HCT116 (cell line): ENCODE data around the gene ARHGEF6. TPM values are rescaled to one million over a fixed set of nuclear protein-coding genes. Genes with fewer than 3 reads are reported as not detected.

Source experiments
- ATAC-seq: fragments of 200-7000 bp; cut with Tn5 transposase; 2 replicates; pipeline ENCODE4 v1.9.1; 2020; ENCODE audit warnings: mild to moderate bottlenecking, moderate library complexity
- BruUV-seq: library from RNA; stranded (reverse); fragments of 400-500 nt; replicated peaks from 2 replicates; lab custom pipeline; 2021; lab: Mats Ljungman, UMichigan
- CTCF ChIA-PET: fragments of 300-600 bp; sonication (Branson Sonifier 250); formaldehyde crosslinking; loops from one replicate; lab custom pipeline; 2021; ENCODE audit warnings: antibody characterized with exemption; lab: Charles Lee
- POLR2A ChIA-PET: fragments of 300-600, 350-600 bp; sonication (Branson Sonifier 250); formaldehyde crosslinking; loops from one replicate; lab custom pipeline; 2021; ENCODE audit warnings: antibody characterized with exemption; lab: Charles Lee
- RAD21 ChIA-PET, 2 experiments: fragments of 300-600 bp; sonication (Branson Sonifier 250); formaldehyde crosslinking; loops; one replicate each; lab custom pipeline; 2023; ENCODE audit warnings: low total read pairs in 2 of 2; ENCODE audit not compliant: uncharacterized antibody in 2 of 2, unreplicated experiment in 2 of 2, low non-redundant PET in 1 of 2; lab: Charles Lee
- DNase-seq: peaks from one replicate; pipeline ENCODE4 v3.0.0-alpha.2; 2010; ENCODE audit warnings: low read depth, low spot score
- H2AFZ ChIP-seq: fragments of 200-600 bp; shearing (Covaris generic), sonication (generic); 2 replicates; pipeline ENCODE4 v1.6.1; 2017; ENCODE audit warnings: low read depth, mixed run types, mixed read lengths, antibody characterized with exemption, low read length; ENCODE audit not compliant: poor library complexity, severe bottlenecking
- H3K27ac ChIP-seq: 2 replicates; pipeline ENCODE4 v1.5.1; 2012; ENCODE audit warnings: low read depth, low read length
- H3K27me3 ChIP-seq: fragments of 200-600 bp; sonication (generic); 2 replicates; pipeline ENCODE4 v1.6.1; 2016; ENCODE audit warnings: mixed run types, low read length, mixed read lengths; ENCODE audit not compliant: insufficient read depth
- H3K36me3 ChIP-seq, 2 experiments: fragments of 200-500 bp in 1 of 2; fragments of 200-600 bp in 1 of 2; sonication (Bioruptor generic) in 1 of 2; sonication (generic) in 1 of 2; 2 replicates each; pipeline versions ENCODE4 v1.5.1 to v1.6.1; 2014 to 2016; ENCODE audit warnings: low read length in 2 of 2, inconsistent platforms in 1 of 2, mixed read lengths in 1 of 2, mixed run types in 1 of 2; ENCODE audit not compliant: insufficient read depth in 2 of 2, control insufficient read depth in 1 of 2
- H3K4me1 ChIP-seq, 2 experiments: fragments of 200-600 bp in 1 of 2; sonication (generic) in 1 of 2; 2 replicates each; pipeline versions ENCODE4 v1.5.1 to v1.6.1; 2012 to 2017; ENCODE audit warnings: low read length in 2 of 2, inconsistent platforms in 1 of 2, mild to moderate bottlenecking in 1 of 2, mixed read lengths in 1 of 2, mixed run types in 1 of 2, moderate library complexity in 1 of 2; ENCODE audit not compliant: insufficient read depth in 2 of 2, control insufficient read depth in 1 of 2
- H3K4me2 ChIP-seq: fragments of 200-600 bp; sonication (generic); 2 replicates; pipeline ENCODE4 v1.6.1; 2017; ENCODE audit warnings: mixed run types, low read length, mixed read lengths
- H3K4me3 ChIP-seq, 2 experiments: fragments of 200-600 bp in 1 of 2; sonication (generic) in 1 of 2; replicated peaks in 1 of 2; 2 replicates each; pipeline ENCODE4 v1.5.1; 2011 to 2016; ENCODE audit warnings: low read length in 2 of 2, control low read depth in 1 of 2, low read depth in 1 of 2, mild to moderate bottlenecking in 1 of 2, mixed read lengths in 1 of 2, mixed run types in 1 of 2
- H3K79me2 ChIP-seq: fragments of 200-600 bp; sonication (generic); 2 replicates; pipeline ENCODE4 v1.6.1; 2017; ENCODE audit warnings: mild to moderate bottlenecking, mixed run types, low read length, moderate library complexity, mixed read lengths; ENCODE audit not compliant: insufficient read depth
- H3K9ac ChIP-seq: fragments of 200-600 bp; sonication (generic); 2 replicates; pipeline ENCODE4 v1.6.1; 2016; ENCODE audit warnings: low read length, mixed read lengths
- H3K9me2 ChIP-seq: fragments of 200-600 bp; sonication (generic), shearing (Covaris generic); 2 replicates; pipeline ENCODE4 v1.6.1; 2017; ENCODE audit warnings: mixed run types, mild to moderate bottlenecking, moderate library complexity; ENCODE audit not compliant: insufficient read depth
- H3K9me3 ChIP-seq, 2 experiments: fragments of 200-500 bp in 1 of 2; fragments of 200-600 bp in 1 of 2; sonication (Bioruptor generic) in 1 of 2; sonication (generic) in 1 of 2; 2 replicates each; pipeline ENCODE4 v1.6.1; 2014 to 2017; ENCODE audit warnings: low read length in 2 of 2, mixed read lengths in 2 of 2, inconsistent platforms in 1 of 2, low read depth in 1 of 2, mild to moderate bottlenecking in 1 of 2, mixed run types in 1 of 2, moderate library complexity in 1 of 2; ENCODE audit not compliant: control insufficient read depth in 1 of 2, insufficient read depth in 1 of 2
- H4K20me1 ChIP-seq: fragments of 200-600 bp; sonication (generic), shearing (Covaris generic); 2 replicates; pipeline ENCODE4 v1.6.1; 2017; ENCODE audit warnings: mixed run types, mild to moderate bottlenecking, moderate library complexity; ENCODE audit not compliant: insufficient read depth
- CBX3 ChIP-seq: IDR thresholded peaks from 2 replicates; pipeline ENCODE4 v1.6.1; 2012; ENCODE audit warnings: low read depth
- CTCF ChIP-seq, 3 experiments: fragments of 200-600 bp in 1 of 3; sonication (generic) in 1 of 3; IDR thresholded peaks in 2 of 3; conservative IDR thresholded peaks in 1 of 3; 2 replicates each; pipeline ENCODE4 v1.5.1; 2012 to 2017; ENCODE audit warnings: low read depth in 2 of 3, low read length in 2 of 3, antibody characterized with exemption in 1 of 3, borderline replicate concordance in 1 of 3, control low read depth in 1 of 3, mild to moderate bottlenecking in 1 of 3, mixed read lengths in 1 of 3, mixed run types in 1 of 3, moderate library complexity in 1 of 3; ENCODE audit not compliant: insufficient read depth in 1 of 3
- ELF1 ChIP-seq: IDR thresholded peaks from 2 replicates; pipeline ENCODE4 v1.6.1; 2012; ENCODE audit warnings: low read depth, borderline replicate concordance
- EZH2 ChIP-seq: fragments of 200-600 bp; sonication (generic); IDR thresholded peaks from 2 replicates; pipeline ENCODE4 v1.6.1; 2017; ENCODE audit warnings: antibody characterized with exemption, mixed run types
- JUND ChIP-seq: IDR thresholded peaks from 2 replicates; pipeline ENCODE4 v1.6.1; 2012
- POLR2AphosphoS5 ChIP-seq: IDR thresholded peaks from 2 replicates; pipeline ENCODE4 v1.6.1; 2011; ENCODE audit warnings: mild to moderate bottlenecking, low read depth, low read length, moderate library complexity
- RAD21 ChIP-seq: IDR thresholded peaks from 2 replicates; pipeline ENCODE4 v1.6.1; 2012; ENCODE audit warnings: low read depth, mild to moderate bottlenecking
- SRF ChIP-seq: IDR thresholded peaks from 2 replicates; pipeline ENCODE4 v1.6.1; 2012; ENCODE audit warnings: low read depth
- TCF7L2 ChIP-seq: IDR thresholded peaks from 2 replicates; pipeline ENCODE4 v1.7.0; 2011; ENCODE audit warnings: borderline replicate concordance, inconsistent platforms; ENCODE audit not compliant: insufficient read depth, insufficient read length; ENCODE audit errors: extremely low read depth
- ZFX ChIP-seq: fragments of 450-650 bp; IDR thresholded peaks from 2 replicates; pipeline ENCODE4 v1.6.1; 2017
- intact Hi-C: fragments of 100-400 bp; cut with micrococcal nuclease; formaldehyde crosslinking; loops from 2 replicates; pipeline ENCODE4 v1.10.0; 2022
- total RNA-seq: library from RNA; stranded (reverse); gene quantifications from one replicate; pipeline ENCODE4 v1.2.1, GENCODE V29; 2021; ENCODE audit not compliant: unreplicated experiment

Gene ARHGEF6
- total RNA-seq, 1 experiment from 2014 or later = 1.9 TPM

GRCh38 chrX:136735601-136736000, 45.1 kb downstream of the ARHGEF6 start:
- POLR2A ChIA-PET = no interaction called here
- TF ChIP-seq JUND (no peak), RAD21 (no peak), CTCF (IDR thresholded peaks at IDR 0.05 in 2 of 3, conservative IDR thresholded peaks at IDR 0.05 in 1 of 3; ENCODE audit: borderline replicate concordance in 1 of 3, insufficient read depth in 1 of 3, low read depth in 2 of 3, low read length in 2 of 3) (no peak), POLR2AphosphoS5 (no peak), CBX3 (no peak), EZH2 (no peak), TCF7L2 (no peak), ELF1 (no peak)
- H3K4me3 ChIP-seq = no peak overlapping the region
- no peaks in the 10 kb centered on the region for H3K4me1 ChIP-seq
- RAD21 ChIA-PET = no interaction called here
- no peak for DNase-seq
- no peaks in the 10 kb centered on the region for H3K9me3 ChIP-seq
- no TSS peak for BruUV-seq
- no peak overlapping the region for H3K27ac ChIP-seq
- H3K4me2 ChIP-seq = no peak overlapping the region
- H3K36me3 ChIP-seq = no peaks in the 10 kb centered on the region
- no peak overlapping the region for H3K9ac ChIP-seq
- H3K27me3 ChIP-seq = no peaks in the 10 kb centered on the region
- no peaks in the 10 kb centered on the region for H3K79me2 ChIP-seq
- intact Hi-C loops = no loop called here
- H4K20me1 ChIP-seq = no peaks in the 10 kb centered on the region
- no peak for ATAC-seq
- no peaks in the 10 kb centered on the region for H3K9me2 ChIP-seq
- no peak overlapping the region for H2AFZ ChIP-seq
- CTCF ChIA-PET = no interaction called here

- RAD21 ChIA-PET = no interaction called here
- no peaks in the 10 kb centered on the region for H4K20me1 ChIP-seq
- no TSS peak for BruUV-seq
- H3K4me2 ChIP-seq = no peak overlapping the region
- no peaks in the 10 kb centered on the region for H3K9me3 ChIP-seq
- DNase-seq (no peak), ATAC-seq (no peak)
- no peaks in the 10 kb centered on the region for H3K79me2 ChIP-seq
- no peaks in the 10 kb centered on the region for H3K4me1 ChIP-seq
- intact Hi-C loops = no loop called here
- TF ChIP-seq POLR2AphosphoS5 (no peak), CTCF (IDR thresholded peaks at IDR 0.05 in 2 of 3, conservative IDR thresholded peaks at IDR 0.05 in 1 of 3; ENCODE audit: borderline replicate concordance in 1 of 3, insufficient read depth in 1 of 3, low read depth in 2 of 3, low read length in 2 of 3) (no peak), RAD21 (no peak), JUND (no peak), SRF (no peak), ZFX (no peak), CBX3 (no peak)
- H2AFZ ChIP-seq = no peak overlapping the region
- no peaks in the 10 kb centered on the region for H3K27me3 ChIP-seq
- no peak overlapping the region for H3K9ac ChIP-seq
- no peaks in the 10 kb centered on the region for H3K9me2 ChIP-seq
- no peak overlapping the region for H3K27ac ChIP-seq
- CTCF ChIA-PET = no interaction called here
- POLR2A ChIA-PET = no interaction called here
- no peaks in the 10 kb centered on the region for H3K36me3 ChIP-seq
- no peak overlapping the region for H3K4me3 ChIP-seq
Measured at GRCh38 chrX:136733613-136734012, 47.1 kb downstream of the ARHGEF6 start.
